Sigmoid colon (tissue), 7 donors: Measurements from ENCODE around the gene CRACR2A. TPM values are rescaled to one million over a fixed set of nuclear protein-coding genes. Genes with fewer than 3 reads are reported as not detected.

Experiments
- DNase-seq: peaks from one replicate; pipeline ENCODE4 v3.0.0-alpha.2; 2019
- H3K27ac ChIP-seq, 4 donors: fragments of 200-600 bp; sonication (generic); one replicate each; pipeline ENCODE4 v1.5.1; 2016 to 2019; ENCODE audit warnings: mild to moderate bottlenecking in 1 of 4
- H3K27me3 ChIP-seq, 3 donors: fragments of 200-600 bp; sonication (generic); one replicate each; pipeline ENCODE4 v1.5.1; 2019; ENCODE audit warnings: mild to moderate bottlenecking in 1 of 3
- H3K36me3 ChIP-seq, 4 donors: fragments of 200-600 bp; sonication (generic); one replicate each; pipeline ENCODE4 v1.5.1; 2016 to 2019
- H3K4me1 ChIP-seq, 4 donors: fragments of 200-600 bp; sonication (generic); one replicate each; pipeline ENCODE4 v1.5.1; 2017 to 2019
- H3K4me3 ChIP-seq, 4 donors: fragments of 200-600 bp; sonication (generic); one replicate each; pipeline ENCODE4 v1.5.1; 2017 to 2019; ENCODE audit warnings: mild to moderate bottlenecking in 2 of 4, moderate library complexity in 1 of 4
- H3K9me3 ChIP-seq, 4 donors: fragments of 200-600 bp in 3 of 4; sonication (generic) in 3 of 4; one replicate each; pipeline versions ENCODE4 v1.5.1 to v1.6.1; 2013 to 2019
- CTCF ChIP-seq, 4 experiments: fragments of 450-650 bp in 3 of 4; fragments of 200-600 bp in 1 of 4; IDR thresholded peaks; one replicate each; pipeline ENCODE4 v1.5.1; 2016 to 2019; ENCODE audit warnings: antibody characterized with exemption in 4 of 4, mild to moderate bottlenecking in 3 of 4, moderate library complexity in 2 of 4
- EP300 ChIP-seq, 4 donors: sonication (generic); formaldehyde crosslinking; IDR thresholded peaks; one replicate each; pipeline ENCODE4 v1.6.1; 2017; ENCODE audit warnings: antibody characterized with exemption in 4 of 4
- POLR2A ChIP-seq, 2 donors: fragments of 450-650 bp; IDR thresholded peaks; one replicate each; pipeline ENCODE4 v1.6.1; 2016; ENCODE audit warnings: antibody characterized with exemption in 2 of 2, mild to moderate bottlenecking in 2 of 2, moderate library complexity in 2 of 2
- POLR2AphosphoS5 ChIP-seq, 4 donors: sonication (generic); formaldehyde crosslinking; IDR thresholded peaks; one replicate each; pipeline ENCODE4 v1.6.1; 2017; ENCODE audit warnings: antibody characterized with exemption in 4 of 4
- WGBS, 2 donors: extraction: QIAGEN DNeasy Blood & Tissue Kit; methylation state at CpG; one replicate each; pipeline ENCODE4 v1.1.7; 2013; 5-methylcytosine and 5-hydroxymethylcytosine counted together
- intact Hi-C: fragments of 100-400 bp; cut with DNase I; formaldehyde crosslinking; loops from one replicate; pipeline ENCODE4 v1.15.1; 2023
- polyA plus RNA-seq, 3 donors: library from polyadenylated mRNA; stranded (reverse); fragments of 200-250 nt; gene quantifications; one replicate each; pipeline ENCODE4 v1.2.3, GENCODE V29; 2013
- total RNA-seq, 4 donors: library from RNA; depleted of rRNA; stranded (reverse); fragments of >200 nt; gene quantifications; one replicate each; pipeline ENCODE4 v1.1.0, GENCODE V29; 2016
- donor health status: healthy with polysubstance abuse.
- donor health status: Bipolar disorder and iron deficiency.
- donor health status: healthy.

CRACR2A gene
- total and polyA plus RNA-seq, 7 donors, result 1.1 to 29.6 (median 4.2) TPM

- Histone ChIP-seq H3K27ac (no peak overlapping the region), H3K9me3 (no peaks in the 10 kb centered on the region), H3K27me3 (no peaks in the 10 kb centered on the region), H3K4me1 (peaks cover 0 to 14% (median 6%) of the 10 kb centered on the region in 4 donors), H3K4me3 (no peak overlapping the region), H3K36me3 (peaks cover 0 to 3% (median 0%) of the 10 kb centered on the region in 4 donors)
- intact Hi-C loops, result no loop called here
- TF ChIP-seq CTCF (IDR thresholded peaks at IDR 0.05), result no peak
- TF ChIP-seq POLR2AphosphoS5 (IDR thresholded peaks at IDR 0.05), result peak in 1 of 4 donors; percentile 26
- WGBS, 2 donors, result 91 to 94% methylated on average over 5 of the region's 5 CpGs
- no peak for DNase-seq
Measured at GRCh38 chr12:3668479-3669165, 84.3 kb downstream of the CRACR2A start.

GRCh38 chr12:3667485-3667884 is 85.4 kb downstream of the CRACR2A start:
- Histone ChIP-seq H3K4me3 (no peak overlapping the region), H3K36me3 (peaks cover 0 to 3% (median 0%) of the 10 kb centered on the region in 4 donors), H3K9me3 (no peaks in the 10 kb centered on the region), H3K27me3 (no peaks in the 10 kb centered on the region), H3K27ac (no peak overlapping the region), H3K4me1 (peaks cover 0 to 14% (median 6%) of the 10 kb centered on the region in 4 donors)
- TF ChIP-seq EP300 (IDR thresholded peaks at IDR 0.05), result no peak
- TF ChIP-seq POLR2AphosphoS5 (IDR thresholded peaks at IDR 0.05), result no peak
- no peak for TF ChIP-seq CTCF (IDR thresholded peaks at IDR 0.05)
- TF ChIP-seq POLR2A (IDR thresholded peaks at IDR 0.05), result no peak
- 85 to 89% methylated on average over 4 of the region's 4 CpGs for WGBS, 2 donors
- intact Hi-C loops, result no loop called here
- DNase-seq, result no peak

GRCh38 chr12:3666441-3666840 is 86.5 kb downstream of the CRACR2A start:
- Histone ChIP-seq H3K27ac (no peak overlapping the region), H3K27me3 (no peaks in the 10 kb centered on the region), H3K9me3 (no peaks in the 10 kb centered on the region), H3K4me1 (peaks cover 0 to 14% (median 6%) of the 10 kb centered on the region in 4 donors), H3K36me3 (peaks cover 0 to 3% (median 0%) of the 10 kb centered on the region in 4 donors), H3K4me3 (no peak overlapping the region)
- 97 to 98% methylated on average over 7 of the region's 7 CpGs for WGBS, 2 donors
- intact Hi-C loops, result no loop called here
- DNase-seq, result no peak
- TF ChIP-seq POLR2A (IDR thresholded peaks at IDR 0.05) (no peak), EP300 (IDR thresholded peaks at IDR 0.05) (no peak), POLR2AphosphoS5 (IDR thresholded peaks at IDR 0.05) (no peak), CTCF (IDR thresholded peaks at IDR 0.05) (no peak)

GRCh38 chr12:3662521-3662921 is 90.4 kb downstream of the CRACR2A start:
- 89 to 92% methylated on average over 5 of the region's 5 CpGs for WGBS, 2 donors
- DNase-seq, result no peak
- H3K9me3 ChIP-seq, result no peaks in the 10 kb centered on the region
- no peaks in the 10 kb centered on the region for H3K27me3 ChIP-seq
- TF ChIP-seq CTCF (IDR thresholded peaks at IDR 0.05), result no peak
- no peak for TF ChIP-seq POLR2AphosphoS5 (IDR thresholded peaks at IDR 0.05)
- TF ChIP-seq EP300 (IDR thresholded peaks at IDR 0.05), result no peak
- no peak for TF ChIP-seq POLR2A (IDR thresholded peaks at IDR 0.05)
- no peak overlapping the region for H3K27ac ChIP-seq
- no peaks in the 10 kb centered on the region for H3K4me1 ChIP-seq
- no peak overlapping the region for H3K4me3 ChIP-seq
- H3K36me3 ChIP-seq, result peaks cover 0 to 3% (median 0%) of the 10 kb centered on the region in 4 donors
- intact Hi-C loops, result no loop called here

GRCh38 chr12:3661028-3661427 is 91.9 kb downstream of the CRACR2A start:
- Histone ChIP-seq H3K4me1 (no peaks in the 10 kb centered on the region), H3K36me3 (peaks cover 0 to 3% (median 0%) of the 10 kb centered on the region in 4 donors), H3K4me3 (no peak overlapping the region), H3K9me3 (no peaks in the 10 kb centered on the region), H3K27me3 (no peaks in the 10 kb centered on the region), H3K27ac (no peak overlapping the region)
- intact Hi-C loops, result no loop called here
- WGBS, 2 donors, result 26 to 82% methylated on average over 1 of the region's 1 CpG
- TF ChIP-seq EP300 (IDR thresholded peaks at IDR 0.05), result no peak
- TF ChIP-seq POLR2AphosphoS5 (IDR thresholded peaks at IDR 0.05), result no peak
- TF ChIP-seq CTCF (IDR thresholded peaks at IDR 0.05), result no peak
- no peak for TF ChIP-seq POLR2A (IDR thresholded peaks at IDR 0.05)
- DNase-seq, result no peak
